ENCODE measurements around the gene IL36A. TPM values are rescaled to one million over a fixed set of nuclear protein-coding genes. Genes with fewer than 3 reads are reported as not detected.

Gene IL36A
- total and polyA plus RNA-seq, 2 donors from 2014 or later = not detected

GRCh38 chr2:112977559-112978056, 27.7 kb upstream of the IL36A start, which contains the start of gene IL36G:
TSS of gene IL36G (plus strand) at chr2:112978006. CDS start at chr2:112978639, 633 bp downstream.
- intact Hi-C loops (cut with DNase I) = no loop called here
- H3K9me3 ChIP-seq (ENCODE audit: control insufficient read depth in 2 of 3, insufficient read depth in 1 of 3, low read length in 3 of 3) = no peaks in the 10 kb centered on the region
- no peaks in the 10 kb centered on the region for H3K4me1 ChIP-seq (ENCODE audit: control insufficient read depth in 2 of 3, insufficient read depth in 2 of 3, low read depth in 1 of 3, low read length in 3 of 3)
- no peak within 1 kb of the TSS for H3K27ac ChIP-seq (ENCODE audit: low read depth in 2 of 2, low read length in 2 of 2)
- no peaks in the 10 kb centered on the region for H3K36me3 ChIP-seq (ENCODE audit: control insufficient read depth in 2 of 3, insufficient read depth in 3 of 3, low read length in 3 of 3)
- H3K4me3 ChIP-seq (ENCODE audit: low read length in 3 of 3) = no peak within 1 kb of the TSS
- no peaks in the 10 kb centered on the region for H3K27me3 ChIP-seq (ENCODE audit: control insufficient read depth, insufficient read depth, low read length)
- DNase-seq = no peak
- H3K9ac ChIP-seq (ENCODE audit: low read length in 3 of 3) = no peak within 1 kb of the TSS
- TF ChIP-seq CTCF (IDR thresholded peaks at IDR 0.05; ENCODE audit: borderline replicate concordance, extremely low read depth, insufficient read depth) = no peak
- FAIRE-seq = no peak

GRCh38 chr2:112979731-112980130, 25.5 kb upstream of the IL36A start:
- DNase-seq (no peak), FAIRE-seq (no peak)
- no peak overlapping the region for H3K27ac ChIP-seq (ENCODE audit: low read depth in 2 of 2, low read length in 2 of 2)
- no peaks in the 10 kb centered on the region for H3K4me1 ChIP-seq (ENCODE audit: control insufficient read depth in 2 of 3, insufficient read depth in 2 of 3, low read depth in 1 of 3, low read length in 3 of 3)
- TF ChIP-seq CTCF (IDR thresholded peaks at IDR 0.05; ENCODE audit: borderline replicate concordance, extremely low read depth, insufficient read depth) = no peak
- H3K27me3 ChIP-seq (ENCODE audit: control insufficient read depth, insufficient read depth, low read length) = no peaks in the 10 kb centered on the region
- H3K36me3 ChIP-seq (ENCODE audit: control insufficient read depth in 2 of 3, insufficient read depth in 3 of 3, low read length in 3 of 3) = no peaks in the 10 kb centered on the region
- no peaks in the 10 kb centered on the region for H3K9me3 ChIP-seq (ENCODE audit: control insufficient read depth in 2 of 3, insufficient read depth in 1 of 3, low read length in 3 of 3)
- no peak overlapping the region for H3K4me3 ChIP-seq (ENCODE audit: low read length in 3 of 3)
- intact Hi-C loops (cut with DNase I) = no loop called here
- no peak overlapping the region for H3K9ac ChIP-seq (ENCODE audit: low read length in 3 of 3)

GRCh38 chr2:112980537-112980936, 24.7 kb upstream of the IL36A start:
- DNase-seq (no peak), FAIRE-seq (no peak)
- Histone ChIP-seq H3K27ac (ENCODE audit: low read depth in 2 of 2, low read length in 2 of 2) (no peak overlapping the region), H3K36me3 (ENCODE audit: control insufficient read depth in 2 of 3, insufficient read depth in 3 of 3, low read length in 3 of 3) (no peaks in the 10 kb centered on the region), H3K4me1 (ENCODE audit: control insufficient read depth in 2 of 3, insufficient read depth in 2 of 3, low read depth in 1 of 3, low read length in 3 of 3) (no peaks in the 10 kb centered on the region), H3K27me3 (ENCODE audit: control insufficient read depth, insufficient read depth, low read length) (no peaks in the 10 kb centered on the region), H3K9ac (ENCODE audit: low read length in 3 of 3) (no peak overlapping the region), H3K9me3 (ENCODE audit: control insufficient read depth in 2 of 3, insufficient read depth in 1 of 3, low read length in 3 of 3) (no peaks in the 10 kb centered on the region), H3K4me3 (ENCODE audit: low read length in 3 of 3) (no peak overlapping the region)
- no peak for TF ChIP-seq CTCF (IDR thresholded peaks at IDR 0.05; ENCODE audit: borderline replicate concordance, extremely low read depth, insufficient read depth)
- intact Hi-C loops (cut with DNase I) = no loop called here

- no peaks in the 10 kb centered on the region for H3K4me1 ChIP-seq (ENCODE audit: control insufficient read depth in 2 of 3, insufficient read depth in 2 of 3, low read depth in 1 of 3, low read length in 3 of 3)
- peaks cover 0 to 2% (median 0%) of the 10 kb centered on the region in 3 donors for H3K9me3 ChIP-seq (ENCODE audit: control insufficient read depth in 2 of 3, insufficient read depth in 1 of 3, low read length in 3 of 3)
- no peak overlapping the region for H3K4me3 ChIP-seq (ENCODE audit: low read length in 3 of 3)
- H3K27ac ChIP-seq (ENCODE audit: low read depth in 2 of 2, low read length in 2 of 2) = no peak overlapping the region
- TF ChIP-seq CTCF (IDR thresholded peaks at IDR 0.05; ENCODE audit: borderline replicate concordance, extremely low read depth, insufficient read depth) = no peak
- DNase-seq (no peak), FAIRE-seq (no peak)
- no peaks in the 10 kb centered on the region for H3K36me3 ChIP-seq (ENCODE audit: control insufficient read depth in 2 of 3, insufficient read depth in 3 of 3, low read length in 3 of 3)
- no peaks in the 10 kb centered on the region for H3K27me3 ChIP-seq (ENCODE audit: control insufficient read depth, insufficient read depth, low read length)
- intact Hi-C loops (cut with DNase I) = no loop called here
- no peak overlapping the region for H3K9ac ChIP-seq (ENCODE audit: low read length in 3 of 3)
Observed at GRCh38 chr2:112985090-112985489, 20.2 kb upstream of the IL36A start.
